Ascending aorta (tissue), 2 donors: ENCODE measurements around the gene ZBTB20. TPM values are rescaled to one million over a fixed set of nuclear protein-coding genes. Genes with fewer than 3 reads are reported as not detected.
"Not testable (repeated sequence)": the region's sequence is repeated elsewhere in the genome, so short reads cannot be mapped to it uniquely, and the experiment has no call there.

Source experiments
- DNase-seq, 2 donors: peaks; one replicate each; pipeline ENCODE4 v3.0.0-alpha.2; 2019; ENCODE audit warnings: low spot score in 2 of 2
- H3K27ac ChIP-seq, 2 donors: fragments of 200-600 bp; sonication (generic); one replicate each; pipeline ENCODE4 v1.5.1; 2016 to 2017; ENCODE audit warnings: mild to moderate bottlenecking in 1 of 2
- H3K27me3 ChIP-seq: fragments of 200-600 bp; sonication (generic); one replicate; pipeline ENCODE4 v1.5.1; 2017
- H3K36me3 ChIP-seq, 2 donors: fragments of 200-600 bp; sonication (generic); one replicate each; pipeline ENCODE4 v1.5.1; 2016
- H3K4me1 ChIP-seq, 2 donors: fragments of 200-600 bp; sonication (generic); one replicate each; pipeline ENCODE4 v1.5.1; 2016 to 2017; ENCODE audit warnings: mild to moderate bottlenecking in 1 of 2
- H3K4me3 ChIP-seq, 2 donors: fragments of 200-600 bp; sonication (generic); one replicate each; pipeline ENCODE4 v1.5.1; 2016 to 2017; ENCODE audit warnings: mild to moderate bottlenecking in 1 of 2
- H3K9me3 ChIP-seq, 2 donors: fragments of 200-600 bp; sonication (generic); one replicate each; pipeline ENCODE4 v1.5.1; 2016
- intact Hi-C: fragments of 100-400 bp; cut with DNase I; formaldehyde crosslinking; loops from one replicate; pipeline ENCODE4 v1.15.1; 2023
- total RNA-seq: library from RNA; depleted of rRNA; stranded (reverse); fragments of >200 nt; gene quantifications from one replicate; pipeline ENCODE4 v1.1.0, GENCODE V29; 2016
- TF ChIP-seq, protein P1 (sequence below), 3 experiments: fragments of 200-600 bp in 2 of 3; fragments of 450-650 bp in 1 of 3; sonication (generic) in 2 of 3; IDR thresholded peaks; one replicate each; pipeline ENCODE4 v1.5.1; 2016 to 2019; ENCODE audit warnings: antibody characterized with exemption in 3 of 3, mild to moderate bottlenecking in 1 of 3, moderate library complexity in 1 of 3

ZBTB20 gene
- total RNA-seq, 1 donor from 2014 or later = 60.3 TPM

GRCh38 chr3:115111632-115112031 is 35.5 kb downstream of the ZBTB20 start:
- Histone ChIP-seq H3K27ac (no peak overlapping the region), H3K36me3 (peaks cover 0 to 11% of the 10 kb centered on the region in 2 donors), H3K4me1 (peaks cover 0 to 3% of the 10 kb centered on the region in 2 donors), H3K4me3 (no peak overlapping the region), H3K27me3 (no peaks in the 10 kb centered on the region), H3K9me3 (peaks cover 0 to 2% of the 10 kb centered on the region in 2 donors)
- TF ChIP-seq, protein P1, sequence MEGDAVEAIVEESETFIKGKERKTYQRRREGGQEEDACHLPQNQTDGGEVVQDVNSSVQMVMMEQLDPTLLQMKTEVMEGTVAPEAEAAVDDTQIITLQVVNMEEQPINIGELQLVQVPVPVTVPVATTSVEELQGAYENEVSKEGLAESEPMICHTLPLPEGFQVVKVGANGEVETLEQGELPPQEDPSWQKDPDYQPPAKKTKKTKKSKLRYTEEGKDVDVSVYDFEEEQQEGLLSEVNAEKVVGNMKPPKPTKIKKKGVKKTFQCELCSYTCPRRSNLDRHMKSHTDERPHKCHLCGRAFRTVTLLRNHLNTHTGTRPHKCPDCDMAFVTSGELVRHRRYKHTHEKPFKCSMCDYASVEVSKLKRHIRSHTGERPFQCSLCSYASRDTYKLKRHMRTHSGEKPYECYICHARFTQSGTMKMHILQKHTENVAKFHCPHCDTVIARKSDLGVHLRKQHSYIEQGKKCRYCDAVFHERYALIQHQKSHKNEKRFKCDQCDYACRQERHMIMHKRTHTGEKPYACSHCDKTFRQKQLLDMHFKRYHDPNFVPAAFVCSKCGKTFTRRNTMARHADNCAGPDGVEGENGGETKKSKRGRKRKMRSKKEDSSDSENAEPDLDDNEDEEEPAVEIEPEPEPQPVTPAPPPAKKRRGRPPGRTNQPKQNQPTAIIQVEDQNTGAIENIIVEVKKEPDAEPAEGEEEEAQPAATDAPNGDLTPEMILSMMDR (IDR thresholded peaks at IDR 0.05) = no peak
- intact Hi-C loops = no loop called here
- no peak for DNase-seq

DNA sequence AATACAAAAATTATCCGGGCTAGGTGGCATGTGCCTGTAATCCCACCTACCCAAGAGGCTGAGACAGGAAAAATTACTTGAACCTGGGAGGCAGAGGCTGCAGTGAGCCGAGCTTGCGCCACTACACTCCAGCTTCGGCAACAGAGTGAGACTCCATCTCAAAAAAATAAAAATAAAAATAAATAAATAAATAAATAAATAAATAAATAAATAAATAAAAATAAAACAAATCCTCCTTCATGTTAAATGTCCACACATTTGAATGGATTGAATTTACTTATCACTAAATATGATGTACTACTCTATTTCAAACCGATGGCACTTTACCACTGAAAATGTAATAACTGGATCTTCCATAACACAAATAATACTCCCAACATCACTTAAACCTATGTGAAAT is 36.3 kb downstream of the ZBTB20 start:
- H3K9me3 ChIP-seq = no peaks in the 10 kb centered on the region
- H3K27ac ChIP-seq = no peak overlapping the region
- intact Hi-C loops = no loop called here
- H3K36me3 ChIP-seq = peaks cover 3 to 11% of the 10 kb centered on the region in 2 donors
- no peak for DNase-seq
- H3K4me1 ChIP-seq = peaks cover 0 to 3% of the 10 kb centered on the region in 2 donors
- no peak overlapping the region for H3K4me3 ChIP-seq
- no peaks in the 10 kb centered on the region for H3K27me3 ChIP-seq
- TF ChIP-seq, protein P1 (IDR thresholded peaks at IDR 0.05) = no peak

DNA sequence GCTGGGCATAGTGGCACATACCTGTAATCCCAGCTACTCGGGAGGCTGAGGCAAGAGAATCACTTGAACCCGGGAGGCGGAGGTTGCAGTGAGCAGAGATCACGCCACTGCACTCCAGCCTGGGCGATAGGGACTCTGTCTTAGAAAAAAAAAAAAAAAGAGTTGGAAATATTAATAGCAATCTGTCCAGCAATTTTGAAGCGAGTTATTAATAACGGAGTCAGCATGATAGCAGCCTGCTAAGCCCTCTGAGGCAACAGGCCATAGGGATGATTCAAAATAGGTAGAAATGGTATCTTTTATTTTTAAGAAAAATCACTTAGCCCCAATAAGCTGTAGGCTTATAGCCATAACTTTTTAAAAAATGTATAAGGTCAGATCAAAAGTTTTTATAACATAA is 37.0 kb downstream of the ZBTB20 start:
- H3K27ac ChIP-seq, H3K9me3 ChIP-seq, H3K4me1 ChIP-seq, DNase-seq, intact Hi-C loops, H3K27me3 ChIP-seq, H3K4me3 ChIP-seq: not testable (repeated sequence)
- peaks cover 3 to 11% of the 10 kb centered on the region in 2 donors for H3K36me3 ChIP-seq

GRCh38 chr3:115108614-115109013 is 38.5 kb downstream of the ZBTB20 start:
- Histone ChIP-seq H3K4me1 (peaks cover 0 to 3% of the 10 kb centered on the region in 2 donors), H3K9me3 (peaks cover 0 to 6% of the 10 kb centered on the region in 2 donors), H3K27ac (no peak overlapping the region), H3K27me3 (no peaks in the 10 kb centered on the region), H3K36me3 (peaks cover 5 to 11% of the 10 kb centered on the region in 2 donors), H3K4me3 (no peak overlapping the region)
- TF ChIP-seq, protein P1 (IDR thresholded peaks at IDR 0.05) = no peak
- intact Hi-C loops = no loop called here
- no peak for DNase-seq

GRCh38 chr3:115102046-115102445 is 45.0 kb downstream of the ZBTB20 start:
- peaks cover 0 to 6% of the 10 kb centered on the region in 2 donors for H3K9me3 ChIP-seq
- no peak for DNase-seq
- TF ChIP-seq, protein P1 (IDR thresholded peaks at IDR 0.05) = no peak
- H3K4me1 ChIP-seq = peaks cover 0 to 2% of the 10 kb centered on the region in 2 donors
- H3K27ac ChIP-seq = no peak overlapping the region
- no peak overlapping the region for H3K4me3 ChIP-seq
- no peaks in the 10 kb centered on the region for H3K27me3 ChIP-seq
- intact Hi-C loops = no loop called here
- peaks cover 0 to 5% of the 10 kb centered on the region in 2 donors for H3K36me3 ChIP-seq

GRCh38 chr3:115100806-115101205 is 46.3 kb downstream of the ZBTB20 start:
- H3K27me3 ChIP-seq = no peaks in the 10 kb centered on the region
- no peak for DNase-seq
- H3K4me1 ChIP-seq = peaks cover 0 to 2% of the 10 kb centered on the region in 2 donors
- TF ChIP-seq, protein P1 (IDR thresholded peaks at IDR 0.05) = no peak
- intact Hi-C loops = no loop called here
- peaks cover 0 to 3% of the 10 kb centered on the region in 2 donors for H3K36me3 ChIP-seq
- peaks cover 0 to 6% of the 10 kb centered on the region in 2 donors for H3K9me3 ChIP-seq
- H3K4me3 ChIP-seq = peak overlapping the region; percentile 43 to 59
- no peak overlapping the region for H3K27ac ChIP-seq
